NCI-H187 treated with DMSO at 0.1 percent for 48 hours (cell line): Measurements from ENCODE around the gene ZC3H4.
"Not testable (repeated sequence)": the region's sequence is repeated elsewhere in the genome, so short reads cannot be mapped to it uniquely, and the experiment has no call there.

Experiments used
- DNase-seq: peaks from one replicate; lab custom pipeline; 2025; lab: John Stamatoyannopoulos, UW

The ZC3H4 gene

DNA sequence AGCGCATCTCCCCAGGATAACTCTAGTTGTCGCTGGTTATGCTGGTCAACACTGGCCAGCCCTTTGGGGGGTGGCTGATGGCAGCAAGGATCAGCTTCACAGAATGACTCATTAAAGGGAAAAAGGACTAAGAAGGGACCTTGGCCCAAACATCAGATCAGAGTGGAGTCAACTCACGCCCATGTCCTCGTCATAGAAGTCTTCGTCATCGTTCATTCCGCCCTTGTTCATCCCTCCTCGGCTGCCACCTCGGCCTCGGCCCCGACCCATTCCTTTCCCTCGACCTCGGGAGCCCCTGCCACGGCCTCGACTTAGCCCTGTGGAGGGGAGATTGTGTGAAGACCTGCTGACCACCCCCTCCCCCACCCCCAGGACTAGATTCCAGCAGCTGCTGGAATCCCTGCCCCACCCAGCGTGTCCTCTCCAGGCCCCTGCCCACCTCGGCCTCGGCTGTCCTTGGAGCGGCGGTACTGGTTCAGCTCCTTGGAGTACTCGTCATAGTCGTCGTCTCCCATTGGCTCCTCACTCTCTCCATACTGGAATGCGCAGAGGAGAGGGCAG lies 28.6 kb downstream of the ZC3H4 start:
- no peak for DNase-seq

GRCh38 chr19:47082493-47082892 lies 31.1 kb downstream of the ZC3H4 start:
- no peak for DNase-seq

DNA sequence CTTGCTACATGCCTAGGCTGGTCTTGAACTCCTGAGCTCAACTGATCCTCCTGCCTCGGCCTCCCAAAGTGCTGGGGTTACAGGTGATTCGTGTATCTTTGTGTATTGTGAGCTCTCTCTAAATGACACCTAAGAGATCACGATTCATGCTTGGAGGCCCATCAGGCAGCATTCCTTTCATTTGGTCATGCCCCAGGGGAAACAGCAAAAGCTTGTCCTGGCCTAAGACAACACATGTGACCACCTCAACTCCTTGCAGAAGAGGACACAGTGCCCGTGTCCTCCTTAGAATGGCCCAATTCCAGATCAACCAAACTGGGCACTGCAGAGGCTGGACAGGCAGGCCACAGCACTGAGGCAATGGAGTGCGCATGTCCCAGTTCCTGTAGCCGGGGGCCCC lies 32.5 kb downstream of the ZC3H4 start:
- DNase-seq, result no peak

GRCh38 chr19:47078351-47078750 lies 35.2 kb downstream of the ZC3H4 start:
- not testable (repeated sequence) for DNase-seq

DNA sequence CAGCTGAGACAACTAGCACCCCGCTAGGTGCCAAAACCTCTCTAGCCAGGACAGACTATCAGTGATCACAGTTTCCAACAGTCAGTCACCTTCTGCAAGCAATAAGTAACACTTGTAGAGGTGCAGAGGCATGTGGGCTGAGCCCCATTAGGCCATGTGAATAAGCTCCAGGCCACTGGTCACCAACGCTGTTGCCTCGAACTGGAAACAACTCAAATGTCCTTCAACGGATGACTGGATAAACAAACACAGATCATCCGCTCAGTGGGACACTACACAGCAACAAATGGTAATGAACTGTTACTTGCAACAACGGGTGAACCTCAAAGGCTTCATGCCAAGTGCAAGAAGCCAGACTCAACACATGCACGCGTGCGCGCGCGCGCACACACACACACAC lies 37.6 kb downstream of the ZC3H4 start:
- no peak for DNase-seq

GRCh38 chr19:47075179-47075810 lies 38.3 kb downstream of the ZC3H4 start:
- DNase-seq, result no peak

GRCh38 chr19:47074621-47075020 lies 39.0 kb downstream of the ZC3H4 start:
- DNase-seq, result no peak

- no peak for DNase-seq
Measured at GRCh38 chr19:47073574-47073973, 40.0 kb downstream of the ZC3H4 start.

- no peak for DNase-seq
Measured at GRCh38 chr19:47072323-47072722, 41.3 kb downstream of the ZC3H4 start.

DNA sequence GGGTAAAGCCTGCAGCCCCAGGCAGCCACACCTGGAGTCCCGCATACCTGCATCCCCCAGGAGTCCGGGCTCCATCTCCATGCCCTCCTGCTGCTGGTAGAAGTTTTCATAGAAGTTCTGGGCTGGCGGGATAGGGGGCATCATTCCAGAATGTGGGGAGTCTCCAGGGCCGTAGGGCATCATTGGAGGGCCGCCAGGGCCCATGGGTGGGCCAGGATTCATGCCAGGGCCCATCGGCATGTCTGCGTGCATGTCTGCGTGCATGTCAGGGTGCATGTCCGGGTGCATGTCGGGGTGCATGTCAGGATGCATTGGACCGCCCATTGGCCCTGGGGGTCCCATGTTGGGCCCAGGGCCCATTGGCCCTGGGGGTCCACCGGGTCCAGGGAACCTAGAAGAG lies 41.8 kb downstream of the ZC3H4 start:
- no peak for DNase-seq

- no peak for DNase-seq
Measured at GRCh38 chr19:47070756-47071155, 42.8 kb downstream of the ZC3H4 start.

DNA sequence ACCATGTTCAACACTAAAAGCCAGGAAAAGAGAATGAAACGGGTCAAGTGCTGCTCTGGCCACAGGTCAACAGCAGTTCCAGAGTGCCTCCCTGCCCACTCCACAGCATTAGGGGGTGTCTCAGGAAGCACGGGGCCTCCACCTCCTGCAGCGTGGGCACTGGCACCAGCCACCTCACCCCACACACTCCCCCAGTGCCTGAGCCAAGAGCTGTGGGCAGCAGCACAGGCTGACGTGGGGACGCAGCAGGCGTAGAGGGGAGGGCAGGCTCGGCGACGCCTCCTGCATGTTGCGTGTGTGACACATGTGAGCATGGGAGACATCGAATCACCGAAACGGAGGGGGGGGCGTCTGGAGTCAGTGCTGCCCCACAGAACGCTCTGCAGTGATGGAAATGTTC lies 43.8 kb downstream of the ZC3H4 start:
- no peak for DNase-seq

DNA sequence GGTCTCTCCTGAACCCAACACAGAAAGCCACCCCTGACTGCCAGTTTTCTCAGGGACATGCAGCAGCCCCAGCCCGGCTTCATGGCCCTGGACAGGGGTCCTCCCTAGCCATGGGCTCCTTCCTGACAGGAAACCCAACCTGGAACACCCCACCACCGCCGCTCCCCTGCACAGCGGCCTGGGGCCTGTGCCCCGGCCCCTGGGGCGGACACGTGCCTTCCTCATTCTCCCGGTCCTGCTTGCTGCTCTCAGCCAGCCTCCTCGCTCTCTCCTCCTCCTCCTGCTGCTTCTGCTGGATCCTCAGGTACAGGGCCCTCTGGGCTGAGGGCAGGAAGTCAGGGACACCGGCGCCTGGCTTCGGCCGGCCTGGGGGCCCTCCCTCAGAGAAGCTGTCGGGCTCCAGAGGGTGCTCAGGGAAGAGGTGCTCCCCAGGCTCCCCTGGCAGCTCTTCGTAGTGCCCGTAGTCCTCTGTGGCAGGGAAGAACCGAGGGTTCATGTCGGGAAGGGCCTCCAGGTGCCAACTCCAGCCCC lies 44.6 kb downstream of the ZC3H4 start:
- DNase-seq, result no peak

DNA sequence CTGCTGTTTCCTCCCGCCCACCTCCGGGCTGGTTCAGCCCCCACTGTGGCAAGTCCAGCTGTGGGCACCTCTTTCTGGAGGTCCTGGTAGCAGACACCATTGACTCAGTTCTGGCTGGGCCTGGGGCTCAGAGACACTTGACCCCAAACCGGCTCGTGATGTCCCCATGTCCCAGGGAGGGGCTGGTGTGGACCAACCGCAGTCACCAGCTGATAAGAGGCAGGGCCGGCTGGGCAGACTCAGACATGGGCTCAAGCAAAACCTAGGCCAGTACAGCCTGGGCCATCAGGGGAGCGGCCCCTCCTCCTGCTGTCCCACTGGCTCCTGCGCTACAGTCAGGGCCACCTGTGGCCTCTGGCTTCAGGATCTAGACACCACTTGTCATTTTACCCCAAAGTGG lies 45.3 kb downstream of the ZC3H4 start:
- no peak for DNase-seq

- no peak for DNase-seq
Measured at GRCh38 chr19:47067215-47067847, 46.2 kb downstream of the ZC3H4 start.

- no peak for DNase-seq
Measured at GRCh38 chr19:47066376-47067214, 47.0 kb downstream of the ZC3H4 start.

- no peak for DNase-seq
Measured at GRCh38 chr19:47065242-47065641, 48.3 kb downstream of the ZC3H4 start.

- no peak for DNase-seq
Measured at GRCh38 chr19:47063874-47064273, 49.7 kb downstream of the ZC3H4 start.

DNA sequence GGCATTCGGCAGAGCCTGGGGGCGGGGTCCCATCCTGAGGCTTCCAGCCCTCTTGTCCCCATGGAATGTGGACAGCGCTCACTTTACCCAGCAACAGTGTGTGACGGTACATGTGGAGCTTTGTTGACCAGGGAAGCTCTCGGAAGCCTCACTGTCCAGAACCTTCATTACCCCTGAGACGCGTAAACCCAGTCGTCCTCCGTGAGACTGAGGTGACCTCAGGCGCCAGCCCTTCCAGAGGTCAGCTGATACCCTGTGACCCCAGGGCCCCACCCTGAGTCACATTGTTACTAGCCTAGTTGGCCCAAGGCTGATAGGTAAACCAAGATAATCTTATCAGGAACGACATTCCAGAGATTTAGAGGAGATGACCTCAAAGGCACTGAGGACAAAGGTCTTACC lies 55.0 kb downstream of the ZC3H4 start:
- no peak for DNase-seq

- no peak for DNase-seq
Measured at GRCh38 chr19:47057328-47057727, 56.2 kb downstream of the ZC3H4 start.

GRCh38 chr19:47056411-47056810 lies 57.2 kb downstream of the ZC3H4 start:
- DNase-seq, result no peak

DNA sequence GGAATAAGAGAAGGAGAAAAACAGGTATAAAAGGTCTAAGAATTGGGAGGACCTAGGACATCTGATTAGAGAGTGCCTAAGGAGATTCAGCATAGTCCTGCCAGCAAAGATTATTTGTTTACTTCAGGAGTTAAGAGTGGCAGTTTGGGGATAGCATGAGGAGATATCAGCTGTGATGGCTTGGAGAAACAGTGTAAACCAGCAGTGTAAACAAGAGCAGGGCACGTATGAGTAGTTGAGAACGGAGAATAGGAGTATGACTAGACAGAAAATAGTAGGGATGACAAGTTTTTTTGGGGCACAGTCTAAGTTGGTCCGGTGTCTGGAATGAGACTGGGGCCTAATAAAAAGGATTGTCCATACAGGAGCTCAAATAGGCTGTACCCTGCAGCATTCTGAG lies 63.0 kb downstream of the ZC3H4 start:
- not testable (repeated sequence) for DNase-seq

DNA sequence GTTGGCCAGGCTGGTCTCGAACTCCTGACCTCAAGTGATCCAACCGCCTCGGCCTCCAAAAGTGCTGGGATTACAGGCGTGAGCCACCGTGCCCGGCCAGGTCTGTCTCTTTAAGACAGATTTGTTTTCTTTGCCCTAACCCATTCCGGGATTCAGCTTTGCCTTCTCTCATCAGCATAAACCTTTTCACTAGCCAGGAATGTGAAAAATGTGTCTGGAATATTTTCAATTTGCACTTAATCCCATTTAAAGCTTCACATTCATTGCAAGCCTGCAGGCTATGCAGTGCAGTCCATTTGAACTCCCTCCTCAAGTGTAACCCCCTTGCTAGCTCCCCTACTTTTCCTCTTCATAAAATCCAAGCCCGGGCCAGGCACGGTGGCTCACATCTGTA lies 64.3 kb downstream of the ZC3H4 start:
- no peak for DNase-seq
